Activated CD8-positive, alpha-beta memory T cell treated with anti-CD3 and anti-CD28 coated beads, Interleukin-2, amount 10 ng/mL, durations not matched to agents 7 days and 5 days (primary cell): ENCODE data around the gene PTPRZ1. TPM values are rescaled to one million over a fixed set of nuclear protein-coding genes. Genes with fewer than 3 reads are reported as not detected.

ENCODE experiments used
- ATAC-seq: fragments of 150-1000 bp; cut with Tn5 transposase; one replicate; pipeline ENCODE4 v1.10.0; 2021; ENCODE audit warnings: moderate library complexity
- CTCF ChIA-PET: fragments of 350-600 bp; sonication (Branson Sonifier 250); formaldehyde crosslinking; loops from one replicate; lab custom pipeline; 2021; ENCODE audit warnings: antibody characterized with exemption; lab: Charles Lee
- DNase-seq: peaks from one replicate; pipeline ENCODE4 v3.0.0-alpha.2; 2020
- H3K27ac Mint-ChIP-seq: one replicate; pipeline ENCODE4 v1.8.0; 2021; ENCODE audit warnings: mild to moderate bottlenecking, mixed read lengths
- H3K27me3 Mint-ChIP-seq: one replicate; pipeline ENCODE4 v1.8.0; 2021; ENCODE audit warnings: mixed read lengths
- H3K36me3 Mint-ChIP-seq: one replicate; pipeline ENCODE4 v1.8.0; 2021; ENCODE audit warnings: mild to moderate bottlenecking, mixed read lengths
- H3K4me1 Mint-ChIP-seq: one replicate; pipeline ENCODE4 v1.8.0; 2021; ENCODE audit warnings: mixed read lengths
- H3K4me3 Mint-ChIP-seq: one replicate; pipeline ENCODE4 v1.8.0; 2021; ENCODE audit warnings: mild to moderate bottlenecking, moderate library complexity, mixed read lengths
- H3K9me3 Mint-ChIP-seq: one replicate; pipeline ENCODE4 v1.8.0; 2022; ENCODE audit warnings: low read depth, mixed read lengths
- total RNA-seq, 2 experiments: library from RNA; stranded (reverse); gene quantifications; one replicate each; pipeline ENCODE4 v1.2.3, GENCODE V29; 2021

Gene PTPRZ1
- total RNA-seq, 2 experiments from 2014 or later: not detected

DNA sequence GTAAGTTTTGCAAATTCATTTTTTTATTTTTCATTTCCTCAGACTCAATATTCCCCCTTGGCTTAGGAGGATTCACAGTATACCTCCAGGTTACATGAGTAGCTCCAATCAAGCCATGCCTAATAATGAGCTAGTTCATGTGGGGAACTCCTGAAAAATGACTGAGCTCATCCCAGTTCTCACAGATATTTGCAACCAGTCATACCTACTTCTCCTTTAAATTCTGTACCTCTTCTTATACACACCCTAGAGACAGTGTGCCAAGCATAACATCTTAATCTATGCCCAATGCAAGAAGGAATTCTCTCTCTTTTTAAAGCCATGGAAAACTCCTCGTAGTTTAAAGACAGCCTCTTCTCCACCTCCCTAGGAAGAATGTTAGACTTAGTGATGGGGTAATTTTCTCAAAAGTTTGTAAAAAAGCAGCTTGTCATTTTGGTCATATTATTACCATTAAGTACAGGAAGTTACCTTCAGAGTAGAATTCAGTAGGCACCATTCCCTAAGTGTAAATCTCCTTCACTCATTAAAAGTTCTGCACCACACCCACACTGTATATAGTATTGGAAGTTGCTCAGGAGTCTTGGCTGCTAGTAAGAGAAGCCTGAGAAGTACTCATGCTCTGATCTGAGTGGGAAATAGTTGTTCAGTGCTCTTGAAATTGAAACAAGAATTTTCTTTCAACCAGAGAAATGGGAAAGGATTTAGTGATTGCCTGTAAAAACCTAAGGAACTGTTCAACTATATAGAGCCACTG lies 72.7 kb downstream of the PTPRZ1 start:
- no peak for ATAC-seq
- no peak overlapping the region for H3K27ac Mint-ChIP-seq
- H3K4me3 Mint-ChIP-seq: no peak overlapping the region
- no peaks in the 10 kb centered on the region for H3K4me1 Mint-ChIP-seq
- no peak for DNase-seq
- no peaks in the 10 kb centered on the region for H3K27me3 Mint-ChIP-seq
- CTCF ChIA-PET: no interaction called here
- no peaks in the 10 kb centered on the region for H3K9me3 Mint-ChIP-seq
- no peaks in the 10 kb centered on the region for H3K36me3 Mint-ChIP-seq

DNA sequence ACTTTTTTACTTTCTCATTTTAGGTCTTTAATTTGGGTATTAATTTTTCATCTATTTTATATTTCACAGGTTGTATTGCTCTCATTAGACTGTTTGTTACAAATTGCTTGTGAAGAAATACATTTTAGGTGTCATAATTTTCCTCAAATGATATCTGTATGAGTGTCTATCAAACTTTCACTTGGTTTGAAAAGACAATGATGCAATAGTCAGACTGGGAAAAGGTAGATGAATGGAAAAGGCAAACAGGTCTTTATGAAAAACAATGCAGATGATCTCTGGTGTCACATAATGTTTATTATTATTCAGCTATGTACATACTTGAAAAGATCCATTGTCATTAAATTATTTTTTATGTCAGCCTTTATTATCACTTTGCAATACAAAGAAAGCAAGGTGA lies 80.2 kb downstream of the PTPRZ1 start:
- no peak for ATAC-seq
- DNase-seq: no peak
- Mint-ChIP-seq H3K36me3 (no peaks in the 10 kb centered on the region), H3K4me3 (no peak overlapping the region), H3K9me3 (no peaks in the 10 kb centered on the region), H3K4me1 (no peaks in the 10 kb centered on the region), H3K27me3 (no peaks in the 10 kb centered on the region), H3K27ac (no peak overlapping the region)
- CTCF ChIA-PET: no interaction called here

DNA sequence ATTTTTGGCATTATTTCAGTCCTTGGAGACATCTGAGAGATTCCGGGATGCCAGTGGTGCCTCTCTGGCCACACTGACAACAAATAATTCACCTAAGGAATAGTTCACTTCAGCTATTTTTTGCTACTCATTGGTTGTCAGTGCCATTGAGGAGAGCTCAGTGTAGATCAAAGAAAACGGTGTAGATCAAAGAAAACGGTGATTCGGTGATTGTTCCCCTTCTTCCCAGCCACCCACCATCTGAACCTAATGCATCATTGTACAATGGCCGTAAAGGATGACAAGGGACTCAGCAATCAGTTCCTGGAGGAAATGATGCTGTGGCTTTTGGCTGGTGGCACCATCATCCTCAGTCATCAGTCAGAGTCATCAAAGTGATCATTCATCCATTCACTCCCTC lies 80.6 kb downstream of the PTPRZ1 start:
- ATAC-seq: no peak
- Mint-ChIP-seq H3K9me3 (no peaks in the 10 kb centered on the region), H3K36me3 (no peaks in the 10 kb centered on the region), H3K4me1 (no peaks in the 10 kb centered on the region), H3K4me3 (no peak overlapping the region), H3K27me3 (no peaks in the 10 kb centered on the region), H3K27ac (no peak overlapping the region)
- no peak for DNase-seq
- CTCF ChIA-PET: no interaction called here

DNA sequence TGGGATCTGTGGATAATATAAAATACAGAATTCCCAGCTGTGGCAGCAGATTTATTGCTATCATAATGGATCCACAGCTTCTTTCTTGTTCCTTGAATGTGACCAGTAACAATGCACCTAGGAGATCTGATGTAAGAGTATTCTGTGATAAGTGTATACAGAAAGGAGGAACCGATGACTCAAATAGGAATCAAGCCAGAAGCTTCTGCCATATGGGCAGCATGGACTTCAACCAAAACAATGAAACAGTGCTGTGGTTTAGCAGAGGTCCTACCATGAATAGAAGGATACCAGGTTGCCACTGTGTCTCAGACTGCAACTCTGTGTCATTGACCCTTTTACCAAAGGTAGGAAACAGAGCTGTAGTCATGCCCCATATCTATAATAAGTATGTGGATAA lies 81.8 kb downstream of the PTPRZ1 start:
- H3K27ac Mint-ChIP-seq: no peak overlapping the region
- H3K4me1 Mint-ChIP-seq: no peaks in the 10 kb centered on the region
- no peak overlapping the region for H3K4me3 Mint-ChIP-seq
- DNase-seq (no peak), ATAC-seq (no peak)
- H3K36me3 Mint-ChIP-seq: no peaks in the 10 kb centered on the region
- H3K27me3 Mint-ChIP-seq: no peaks in the 10 kb centered on the region
- H3K9me3 Mint-ChIP-seq: no peaks in the 10 kb centered on the region
- CTCF ChIA-PET: interaction anchor here (1.6 kb wide), 1 partner anchor 40 kb away, joined by 4 read pairs; no protein-coding TSS in a partner anchor

DNA sequence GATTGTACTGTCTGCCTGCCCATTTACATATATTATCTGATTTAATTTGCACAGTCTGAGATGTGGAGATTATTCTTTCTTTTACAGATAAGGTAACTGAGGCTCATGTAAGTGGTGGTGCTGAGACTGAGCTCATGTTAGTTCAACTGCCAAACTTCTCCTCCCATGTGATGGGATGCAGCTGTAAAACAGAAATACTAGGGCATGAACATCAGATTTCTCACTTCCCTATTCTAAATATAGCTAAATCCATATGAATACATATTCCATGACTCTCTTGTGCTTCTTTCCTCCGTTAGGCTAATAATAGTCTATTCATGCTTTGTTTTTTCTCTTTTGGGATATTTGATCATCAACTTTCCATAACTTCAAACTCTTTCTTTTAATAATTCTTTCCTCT lies 84.7 kb downstream of the PTPRZ1 start:
- no peak for DNase-seq
- CTCF ChIA-PET: no interaction called here
- Mint-ChIP-seq H3K36me3 (no peaks in the 10 kb centered on the region), H3K27ac (no peak overlapping the region), H3K4me1 (no peaks in the 10 kb centered on the region), H3K27me3 (no peaks in the 10 kb centered on the region), H3K4me3 (no peak overlapping the region), H3K9me3 (no peaks in the 10 kb centered on the region)
- ATAC-seq: no peak

DNA sequence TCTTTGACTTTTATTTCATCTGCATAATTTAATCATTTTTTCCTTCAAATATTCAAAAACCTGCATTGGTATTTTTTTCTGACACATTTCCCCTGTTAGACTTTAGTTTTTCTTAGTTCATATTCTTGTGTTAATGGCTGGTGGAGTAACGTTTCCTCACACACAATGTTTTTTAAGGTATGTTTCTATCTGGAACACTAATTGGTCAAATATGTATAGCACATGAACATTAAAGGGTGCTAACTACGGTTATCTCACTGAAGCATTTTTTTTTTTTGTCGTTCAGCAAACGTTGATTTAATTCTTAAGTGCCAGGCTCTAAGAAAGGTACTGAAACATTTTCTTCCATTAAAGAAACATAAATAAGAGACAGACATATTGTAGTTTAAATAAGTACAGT lies 87.7 kb downstream of the PTPRZ1 start:
- Mint-ChIP-seq H3K36me3 (no peaks in the 10 kb centered on the region), H3K9me3 (no peaks in the 10 kb centered on the region), H3K4me3 (no peak overlapping the region), H3K4me1 (no peaks in the 10 kb centered on the region), H3K27ac (no peak overlapping the region), H3K27me3 (no peaks in the 10 kb centered on the region)
- CTCF ChIA-PET: no interaction called here
- DNase-seq (no peak), ATAC-seq (no peak)

DNA sequence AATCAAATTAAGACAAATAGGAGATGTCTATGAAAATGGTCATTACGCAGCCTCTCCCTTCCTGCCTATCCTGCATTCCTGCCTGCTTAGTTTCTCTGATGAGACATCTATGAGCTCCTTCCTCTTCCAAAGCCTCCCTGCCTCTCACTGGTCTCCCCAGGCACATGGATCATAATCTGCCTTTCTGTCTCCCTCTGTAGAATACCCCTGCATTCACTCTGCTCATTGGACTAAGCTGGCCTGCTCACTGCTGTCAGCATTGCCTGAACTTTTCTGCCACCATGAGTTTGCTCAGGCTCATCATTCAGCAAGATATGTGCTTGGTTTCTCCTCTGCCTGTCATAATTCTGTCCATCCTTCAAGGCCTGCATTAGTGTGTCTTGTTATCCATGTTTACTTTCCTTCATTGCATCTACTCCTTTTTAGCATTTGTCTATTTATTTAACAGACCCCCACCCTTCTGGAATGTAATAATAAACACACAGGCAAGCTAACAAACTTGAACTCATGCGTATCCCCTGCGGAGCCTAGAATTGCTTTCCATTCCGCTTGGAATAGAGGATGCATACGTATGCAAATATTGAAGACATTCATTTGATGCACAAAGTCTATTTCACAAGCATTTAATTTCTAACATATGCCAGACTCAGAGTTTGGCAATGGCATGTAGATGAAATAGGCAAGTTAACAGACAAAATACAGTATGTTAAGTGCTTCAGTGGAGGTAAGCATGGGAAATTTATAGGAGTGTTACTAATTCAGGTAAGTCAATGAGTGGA lies 88.3 kb downstream of the PTPRZ1 start:
- no peak overlapping the region for H3K4me3 Mint-ChIP-seq
- no peak overlapping the region for H3K27ac Mint-ChIP-seq
- ATAC-seq: no peak
- H3K36me3 Mint-ChIP-seq: no peaks in the 10 kb centered on the region
- H3K9me3 Mint-ChIP-seq: no peaks in the 10 kb centered on the region
- H3K27me3 Mint-ChIP-seq: no peaks in the 10 kb centered on the region
- CTCF ChIA-PET: interaction anchor here (1.4 kb wide), 1 partner anchor 33 kb away, joined by 6 read pairs; no protein-coding TSS in a partner anchor
- H3K4me1 Mint-ChIP-seq: no peaks in the 10 kb centered on the region
- no peak for DNase-seq

DNA sequence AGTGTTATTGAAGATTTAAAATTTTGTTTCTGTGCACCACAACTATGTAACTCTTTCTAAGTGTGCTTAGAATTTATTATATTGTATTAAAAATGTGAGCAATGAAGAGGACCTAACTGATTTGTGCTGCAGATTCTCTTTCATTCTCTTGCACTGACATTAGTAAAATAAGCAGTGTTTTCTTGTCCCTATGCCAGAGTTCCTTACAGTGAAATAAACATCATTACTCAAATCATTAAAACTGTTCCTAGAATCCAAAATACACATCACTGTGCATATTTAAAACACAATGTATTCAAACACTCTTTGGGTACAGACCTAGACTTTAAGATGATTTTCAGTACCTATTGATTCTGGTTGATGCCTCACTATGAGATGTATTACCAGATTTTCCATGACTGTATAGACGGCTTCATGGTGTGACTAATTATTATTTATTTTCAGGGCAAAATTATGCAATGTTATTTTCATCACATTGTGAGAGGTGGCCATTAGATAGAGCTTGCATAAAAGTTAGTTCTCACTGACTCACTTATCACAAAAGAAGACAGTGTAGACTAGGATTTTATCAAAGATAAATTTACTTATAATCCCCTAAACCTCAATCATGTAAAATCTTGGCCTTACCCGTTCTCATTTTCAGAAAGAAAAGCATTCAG lies 93.4 kb downstream of the PTPRZ1 start:
- Mint-ChIP-seq H3K9me3 (no peaks in the 10 kb centered on the region), H3K36me3 (no peaks in the 10 kb centered on the region), H3K4me1 (no peaks in the 10 kb centered on the region), H3K27ac (no peak overlapping the region), H3K4me3 (no peak overlapping the region), H3K27me3 (no peaks in the 10 kb centered on the region)
- CTCF ChIA-PET: interaction anchor here (1.5 kb wide), 1 partner anchor 28 kb away, joined by 5 read pairs; no protein-coding TSS in a partner anchor
- DNase-seq (no peak), ATAC-seq (no peak)

DNA sequence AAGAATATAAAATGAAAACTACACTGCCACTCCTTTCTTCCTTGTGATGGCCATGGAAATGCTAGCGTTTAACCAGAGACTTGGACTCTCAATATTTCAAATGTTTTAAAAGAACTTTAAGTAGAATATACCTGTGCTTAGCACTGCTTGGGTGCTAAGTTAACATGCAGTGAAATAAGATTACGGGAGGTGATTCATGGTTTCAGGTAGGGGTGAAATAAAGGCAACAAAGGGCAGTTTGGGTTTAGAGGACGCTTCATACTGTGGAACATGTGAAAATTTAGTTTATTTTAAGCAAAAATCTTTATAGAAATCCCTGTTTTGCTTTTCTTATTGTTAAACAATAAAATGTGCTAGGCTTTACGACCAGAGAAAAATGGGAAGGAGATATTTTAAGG lies 94.0 kb downstream of the PTPRZ1 start:
- DNase-seq: no peak
- no peak overlapping the region for H3K4me3 Mint-ChIP-seq
- CTCF ChIA-PET: no interaction called here
- no peak overlapping the region for H3K27ac Mint-ChIP-seq
- H3K9me3 Mint-ChIP-seq: no peaks in the 10 kb centered on the region
- H3K27me3 Mint-ChIP-seq: no peaks in the 10 kb centered on the region
- ATAC-seq: no peak
- no peaks in the 10 kb centered on the region for H3K36me3 Mint-ChIP-seq
- no peaks in the 10 kb centered on the region for H3K4me1 Mint-ChIP-seq

DNA sequence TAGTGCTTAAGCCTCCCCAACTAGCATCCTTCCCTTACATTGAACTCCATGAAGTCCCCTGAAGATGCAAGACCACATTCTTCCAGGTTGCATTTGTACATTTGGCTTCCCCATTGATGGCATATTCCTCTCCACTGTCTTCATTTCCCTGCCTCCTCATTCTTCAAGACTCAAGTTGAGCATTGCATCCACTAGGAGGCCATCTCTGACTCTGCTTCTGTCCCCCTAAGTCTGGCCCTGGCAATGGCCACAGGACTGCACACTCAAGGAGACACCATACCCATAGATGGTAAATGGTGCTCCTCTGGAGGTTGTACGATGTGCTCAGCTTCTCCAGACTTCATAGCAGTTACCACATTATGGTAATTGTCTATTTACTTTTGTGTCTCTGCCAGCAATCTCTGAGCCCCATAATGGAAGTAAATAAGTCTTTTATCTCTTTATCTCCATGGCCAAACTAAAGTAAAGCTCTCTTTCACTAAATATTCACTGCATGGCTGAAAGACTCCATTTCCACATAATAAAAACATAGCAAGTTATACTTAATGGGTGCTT lies 112.6 kb downstream of the PTPRZ1 start:
- Mint-ChIP-seq H3K4me1 (no peaks in the 10 kb centered on the region), H3K27me3 (no peaks in the 10 kb centered on the region), H3K27ac (no peak overlapping the region), H3K4me3 (no peak overlapping the region), H3K36me3 (no peaks in the 10 kb centered on the region), H3K9me3 (no peaks in the 10 kb centered on the region)
- CTCF ChIA-PET: interaction anchor here (1.2 kb wide), 1 partner anchor 9 kb away, joined by 8 read pairs; no protein-coding TSS in a partner anchor
- ATAC-seq (no peak), DNase-seq (no peak)

DNA sequence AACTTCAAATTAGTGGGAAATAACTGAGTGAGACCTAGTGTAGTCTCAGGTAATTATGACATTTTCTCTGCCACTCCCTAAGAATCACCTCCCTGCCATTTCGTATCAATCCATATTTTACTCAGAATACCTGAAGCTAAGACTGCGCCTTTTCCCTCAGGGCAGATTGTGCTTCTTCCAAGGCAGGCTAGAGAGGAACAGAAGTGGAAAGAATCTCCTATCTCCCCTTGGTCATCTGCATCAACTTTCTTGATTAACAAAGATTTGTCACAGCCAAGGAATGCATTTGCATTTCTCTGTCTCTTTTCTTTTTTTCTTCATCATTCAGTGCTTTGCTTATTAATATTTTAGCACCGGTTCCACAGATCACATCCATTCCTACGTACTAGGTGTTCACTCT lies 119.1 kb downstream of the PTPRZ1 start:
- DNase-seq (no peak), ATAC-seq (no peak)
- Mint-ChIP-seq H3K4me1 (no peaks in the 10 kb centered on the region), H3K9me3 (no peaks in the 10 kb centered on the region), H3K36me3 (no peaks in the 10 kb centered on the region), H3K27ac (no peak overlapping the region), H3K27me3 (no peaks in the 10 kb centered on the region), H3K4me3 (no peak overlapping the region)
- CTCF ChIA-PET: interaction anchor here (1.1 kb wide), 1 partner anchor 625 kb away, joined by 3 read pairs; no protein-coding TSS in a partner anchor

DNA sequence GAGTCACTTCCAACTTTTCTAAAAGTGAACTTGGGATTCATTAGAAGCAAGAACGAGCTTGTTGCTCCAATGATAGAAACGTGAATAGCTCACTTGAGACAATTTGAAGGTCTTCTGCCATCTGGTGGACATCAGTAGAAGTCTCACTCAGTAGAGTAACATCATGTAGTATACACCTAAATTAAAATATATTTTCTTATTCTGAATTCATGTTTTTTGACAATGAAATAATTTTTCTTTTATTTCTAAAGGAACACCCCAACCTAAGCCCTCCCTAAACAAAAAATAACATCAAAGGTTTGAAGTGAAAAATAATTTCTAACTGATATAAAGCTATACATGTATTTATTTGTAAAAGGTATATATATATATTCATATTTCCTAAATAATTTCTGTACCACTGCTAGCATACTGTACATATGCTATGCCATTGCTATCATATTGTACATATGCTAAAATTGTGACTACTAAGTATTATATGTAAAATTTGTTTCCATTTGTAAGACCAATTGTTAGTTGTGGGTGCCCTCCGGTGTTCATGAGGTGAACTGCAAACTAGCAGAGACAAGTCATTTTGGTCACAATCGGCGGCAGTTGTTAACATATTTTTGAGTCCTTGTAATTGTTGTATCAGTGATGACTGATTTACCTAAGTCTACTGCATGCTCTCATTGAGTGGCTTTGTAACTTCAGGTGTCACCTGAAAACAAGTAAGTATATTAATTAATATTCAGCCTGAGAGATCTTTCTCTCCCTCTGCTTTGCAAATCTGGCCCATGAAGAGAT lies 121.9 kb downstream of the PTPRZ1 start:
- Mint-ChIP-seq H3K27ac (no peak overlapping the region), H3K4me1 (no peaks in the 10 kb centered on the region), H3K9me3 (no peaks in the 10 kb centered on the region), H3K4me3 (no peak overlapping the region), H3K27me3 (no peaks in the 10 kb centered on the region), H3K36me3 (no peaks in the 10 kb centered on the region)
- ATAC-seq: peak; percentile 67
- DNase-seq: peak; percentile 68
- CTCF ChIA-PET: interaction anchor here (0.6 to 2.3 kb wide), 21 partner anchors 9 to 1202 kb away, joined by 3 to 11 read pairs (median 4); partner anchors contain the start of gene CPED1

DNA sequence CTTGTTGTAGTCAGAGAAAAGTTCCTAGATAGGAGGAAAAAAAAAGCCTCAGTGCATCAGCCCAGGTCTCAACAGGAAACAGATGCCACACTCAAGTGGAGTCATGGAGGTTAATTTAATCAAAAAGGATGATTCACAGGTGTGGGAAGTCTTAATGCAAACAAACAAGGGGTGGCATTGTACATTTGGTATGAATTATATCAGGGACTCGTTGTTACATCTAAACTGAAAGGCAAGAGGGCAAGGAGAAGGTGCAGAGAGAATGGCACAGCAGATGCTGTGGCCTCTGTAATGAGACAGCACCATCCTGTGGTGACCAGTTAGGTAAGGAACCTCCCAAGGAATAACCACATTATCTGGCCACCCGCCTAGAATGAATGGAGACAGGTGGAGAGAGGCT lies 133.7 kb downstream of the PTPRZ1 start:
- no peaks in the 10 kb centered on the region for H3K9me3 Mint-ChIP-seq
- no peak for DNase-seq
- CTCF ChIA-PET: no interaction called here
- H3K4me1 Mint-ChIP-seq: no peaks in the 10 kb centered on the region
- H3K27me3 Mint-ChIP-seq: no peaks in the 10 kb centered on the region
- ATAC-seq: no peak
- H3K4me3 Mint-ChIP-seq: no peak overlapping the region
- no peaks in the 10 kb centered on the region for H3K36me3 Mint-ChIP-seq
- H3K27ac Mint-ChIP-seq: no peak overlapping the region
